Activated naive CD8-positive, alpha-beta T cell treated with anti-CD3 and anti-CD28 coated beads, Interleukin-2, amount 50 U/mL, for 24 hours (primary cell): Measurements from ENCODE around the gene PIGR.

Source experiments
- ATAC-seq: fragments of 150-1000 bp; cut with Tn5 transposase; one replicate; pipeline ENCODE4 v1.10.0; 2021
- DNase-seq: peaks from one replicate; pipeline ENCODE4 v3.0.0; 2021
- H3K27ac Mint-ChIP-seq: one replicate; pipeline ENCODE4 v1.8.0; 2021; ENCODE audit warnings: mild to moderate bottlenecking, mixed read lengths
- H3K27me3 Mint-ChIP-seq: one replicate; pipeline ENCODE4 v1.8.0; 2021; ENCODE audit warnings: mixed read lengths
- H3K36me3 Mint-ChIP-seq: one replicate; pipeline ENCODE4 v1.8.0; 2021; ENCODE audit warnings: low read depth, mixed read lengths
- H3K4me1 Mint-ChIP-seq: one replicate; pipeline ENCODE4 v1.8.0; 2021; ENCODE audit warnings: mixed read lengths
- H3K4me3 Mint-ChIP-seq: one replicate; pipeline ENCODE4 v1.8.0; 2021; ENCODE audit warnings: mild to moderate bottlenecking, moderate library complexity, mixed read lengths
- H3K9me3 Mint-ChIP-seq: one replicate; pipeline ENCODE4 v1.8.0; 2021; ENCODE audit warnings: mixed read lengths

PIGR gene

GRCh38 chr1:206887701-206888100 is 58.6 kb downstream of the PIGR start:
- H3K9me3 Mint-ChIP-seq = no peaks in the 10 kb centered on the region
- ATAC-seq (no peak), DNase-seq (no peak)
- H3K36me3 Mint-ChIP-seq = no peaks in the 10 kb centered on the region
- H3K27me3 Mint-ChIP-seq = peaks cover 3% of the 10 kb centered on the region
- H3K4me3 Mint-ChIP-seq = no peak overlapping the region
- no peak overlapping the region for H3K27ac Mint-ChIP-seq
- H3K4me1 Mint-ChIP-seq = peaks cover 36% of the 10 kb centered on the region

- no peak overlapping the region for H3K27ac Mint-ChIP-seq
Observed at GRCh38 chr1:206886831-206887230, 59.4 kb downstream of the PIGR start.

GRCh38 chr1:206885341-206886060 is 60.8 kb downstream of the PIGR start:
- Mint-ChIP-seq H3K27me3 (peaks cover 3% of the 10 kb centered on the region), H3K27ac (no peak overlapping the region), H3K4me1 (peaks cover 17% of the 10 kb centered on the region), H3K36me3 (no peaks in the 10 kb centered on the region), H3K9me3 (no peaks in the 10 kb centered on the region), H3K4me3 (no peak overlapping the region)
- ATAC-seq (no peak), DNase-seq (no peak)

More at GRCh38 chr1:206886831-206887230, 59.4 kb downstream of the PIGR start:
- ATAC-seq (no peak), DNase-seq (no peak)
- Mint-ChIP-seq H3K4me1 (peaks cover 29% of the 10 kb centered on the region), H3K9me3 (no peaks in the 10 kb centered on the region), H3K4me3 (no peak overlapping the region), H3K27me3 (peaks cover 3% of the 10 kb centered on the region), H3K36me3 (no peaks in the 10 kb centered on the region)

GRCh38 chr1:206883876-206884275 is 62.4 kb downstream of the PIGR start:
- H3K9me3 Mint-ChIP-seq = peaks cover 3% of the 10 kb centered on the region
- H3K4me3 Mint-ChIP-seq = no peak overlapping the region
- DNase-seq (no peak), ATAC-seq (no peak)
- no peaks in the 10 kb centered on the region for H3K36me3 Mint-ChIP-seq
- H3K27ac Mint-ChIP-seq = no peak overlapping the region
- peaks cover 4% of the 10 kb centered on the region for H3K4me1 Mint-ChIP-seq
- H3K27me3 Mint-ChIP-seq = peaks cover 3% of the 10 kb centered on the region

GRCh38 chr1:206883160-206883559 is 63.1 kb downstream of the PIGR start:
- Mint-ChIP-seq H3K4me3 (no peak overlapping the region), H3K4me1 (peaks cover 4% of the 10 kb centered on the region), H3K27me3 (peaks cover 3% of the 10 kb centered on the region), H3K27ac (no peak overlapping the region), H3K9me3 (peaks cover 11% of the 10 kb centered on the region), H3K36me3 (peaks cover 3% of the 10 kb centered on the region)
- no peak for DNase-seq
- ATAC-seq = no peak

- H3K9me3 Mint-ChIP-seq = peaks cover 14% of the 10 kb centered on the region
- ATAC-seq (no peak), DNase-seq (no peak)
- peaks cover 3% of the 10 kb centered on the region for H3K27me3 Mint-ChIP-seq
- no peak overlapping the region for H3K27ac Mint-ChIP-seq
- peaks cover 6% of the 10 kb centered on the region for H3K36me3 Mint-ChIP-seq
- H3K4me1 Mint-ChIP-seq = peaks cover 4% of the 10 kb centered on the region
- no peak overlapping the region for H3K4me3 Mint-ChIP-seq
Observed at GRCh38 chr1:206882555-206882954, 63.7 kb downstream of the PIGR start.

- H3K36me3 Mint-ChIP-seq = peaks cover 10% of the 10 kb centered on the region
- H3K9me3 Mint-ChIP-seq = peaks cover 29% of the 10 kb centered on the region
- peaks cover 3% of the 10 kb centered on the region for H3K27me3 Mint-ChIP-seq
- ATAC-seq = peak; percentile 61
- H3K27ac Mint-ChIP-seq = no peak overlapping the region
- DNase-seq = no peak
- peaks cover 4% of the 10 kb centered on the region for H3K4me1 Mint-ChIP-seq
- no peak overlapping the region for H3K4me3 Mint-ChIP-seq
Observed at GRCh38 chr1:206880314-206880713, 66.0 kb downstream of the PIGR start.
